Mammary epithelial cell (primary cell): ENCODE results near the gene BMP8A.

ENCODE experiments used
- EZH2 ChIP-seq: IDR thresholded peaks from 2 replicates; pipeline ENCODE4 v1.6.1; 2012; ENCODE audit warnings: low read length, inconsistent platforms, borderline replicate concordance
- TF ChIP-seq, protein P1 (sequence below), 2 donors: IDR thresholded peaks in 1 of 2; conservative IDR thresholded peaks in 1 of 2; 2 replicates each; pipeline ENCODE4 v1.5.1; 2011 to 2012; ENCODE audit warnings: inconsistent platforms in 2 of 2, low read length in 2 of 2, mild to moderate bottlenecking in 2 of 2, control low read depth in 1 of 2, low read depth in 1 of 2; ENCODE audit not compliant: insufficient read depth in 1 of 2; ENCODE audit errors: extremely low read depth in 1 of 2

DNA sequence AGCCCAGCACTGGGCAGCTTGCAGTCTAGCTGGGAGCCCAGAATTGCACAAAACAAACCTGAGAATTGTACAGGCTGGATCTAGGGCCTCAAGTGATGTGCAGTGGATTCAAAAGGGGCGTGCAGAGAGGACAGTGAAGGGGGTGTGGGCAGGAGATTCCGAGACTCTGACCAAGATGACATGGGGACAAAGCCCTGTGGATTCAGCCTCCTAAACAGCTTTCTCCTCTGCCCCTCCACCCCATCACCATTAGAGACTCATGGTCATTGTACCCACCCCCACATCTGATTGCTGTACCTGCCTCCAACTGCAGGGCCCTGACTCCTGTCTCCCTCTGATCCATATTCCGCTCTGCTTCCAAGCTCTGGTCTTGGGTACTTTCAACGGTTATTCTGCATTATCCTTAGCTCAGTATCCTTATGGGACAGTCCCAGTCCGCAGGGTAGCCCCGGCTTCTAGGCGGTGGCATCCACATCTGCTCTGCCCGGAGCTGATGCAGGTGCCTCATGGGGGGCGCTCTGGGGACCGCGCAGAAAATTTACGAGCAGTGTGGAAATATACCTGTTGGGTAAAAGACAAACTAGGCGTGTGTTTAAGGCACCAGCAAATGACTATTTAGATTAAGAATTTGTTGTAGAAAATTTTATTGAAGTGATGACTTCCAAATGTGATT is 1.7 kb upstream of the BMP8A start:
- TF ChIP-seq, protein P1, sequence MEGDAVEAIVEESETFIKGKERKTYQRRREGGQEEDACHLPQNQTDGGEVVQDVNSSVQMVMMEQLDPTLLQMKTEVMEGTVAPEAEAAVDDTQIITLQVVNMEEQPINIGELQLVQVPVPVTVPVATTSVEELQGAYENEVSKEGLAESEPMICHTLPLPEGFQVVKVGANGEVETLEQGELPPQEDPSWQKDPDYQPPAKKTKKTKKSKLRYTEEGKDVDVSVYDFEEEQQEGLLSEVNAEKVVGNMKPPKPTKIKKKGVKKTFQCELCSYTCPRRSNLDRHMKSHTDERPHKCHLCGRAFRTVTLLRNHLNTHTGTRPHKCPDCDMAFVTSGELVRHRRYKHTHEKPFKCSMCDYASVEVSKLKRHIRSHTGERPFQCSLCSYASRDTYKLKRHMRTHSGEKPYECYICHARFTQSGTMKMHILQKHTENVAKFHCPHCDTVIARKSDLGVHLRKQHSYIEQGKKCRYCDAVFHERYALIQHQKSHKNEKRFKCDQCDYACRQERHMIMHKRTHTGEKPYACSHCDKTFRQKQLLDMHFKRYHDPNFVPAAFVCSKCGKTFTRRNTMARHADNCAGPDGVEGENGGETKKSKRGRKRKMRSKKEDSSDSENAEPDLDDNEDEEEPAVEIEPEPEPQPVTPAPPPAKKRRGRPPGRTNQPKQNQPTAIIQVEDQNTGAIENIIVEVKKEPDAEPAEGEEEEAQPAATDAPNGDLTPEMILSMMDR (conservative IDR thresholded peaks at IDR 0.05 in 1 of 2, IDR thresholded peaks at IDR 0.05 in 1 of 2; ENCODE audit: extremely low read depth in 1 of 2, insufficient read depth in 1 of 2, low read depth in 1 of 2, low read length in 2 of 2), result no peak
- TF ChIP-seq EZH2, result no peak
